Measurements from ENCODE around the gene ALG9. TPM values are rescaled to one million over a fixed set of nuclear protein-coding genes. Genes with fewer than 3 reads are reported as not detected.
A peak's percentile ranks its signal among the peaks of the same experiment; 100 is the strongest.
"Not testable (repeated sequence)": the region's sequence is repeated elsewhere in the genome, so short reads cannot be mapped to it uniquely, and the experiment has no call there.

ALG9 gene
- total RNA-seq, 1 experiment from 2014 or later, result 71.4 TPM

DNA sequence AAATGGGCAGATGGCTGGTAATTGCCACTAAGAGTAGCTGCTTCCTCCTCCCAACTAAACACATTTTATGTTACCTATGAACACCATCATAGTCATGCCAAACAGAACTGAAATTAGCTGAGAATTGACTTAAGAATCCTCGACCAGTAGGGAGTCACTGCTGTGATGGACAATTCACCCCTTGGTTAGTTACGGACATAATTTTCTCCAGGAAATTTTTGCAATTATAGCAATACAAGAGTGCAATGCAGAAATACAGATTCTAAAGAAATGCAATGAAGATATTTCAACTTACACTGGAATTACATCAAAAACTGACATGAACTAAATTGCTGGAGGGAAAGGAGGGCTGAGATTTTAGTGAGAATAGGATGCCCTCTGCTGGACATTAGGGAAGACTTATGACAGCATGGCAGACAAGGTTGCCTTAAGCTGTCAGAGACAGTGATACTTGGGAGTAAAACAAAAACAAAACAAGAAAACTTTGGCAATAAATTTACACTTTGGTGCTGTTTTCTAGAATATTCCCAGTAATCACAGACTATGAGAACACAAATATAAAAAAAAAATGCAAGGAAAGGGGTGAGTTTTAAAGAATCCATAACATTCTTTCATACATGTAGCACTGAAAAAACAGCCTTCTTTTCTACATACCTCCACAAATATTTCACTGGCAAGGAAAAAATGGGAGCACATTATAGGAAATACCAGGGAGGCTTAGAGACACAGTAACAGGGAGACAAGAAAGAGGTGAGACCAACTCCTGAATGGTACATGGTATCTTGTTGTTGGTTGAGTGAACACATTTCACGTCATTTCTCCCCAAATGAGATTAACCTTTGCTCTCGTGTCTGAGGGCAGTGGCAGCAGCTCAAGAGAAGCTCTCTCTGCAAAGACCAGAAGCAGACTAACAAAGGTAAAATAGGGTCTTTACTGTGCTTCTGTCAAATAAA, 94.0 kb downstream of the ALG9 start:
- in situ Hi-C loops (cut with HindIII; ENCODE audit: low sequenced_read_pairs), result no loop called here
- peak; percentile 90 for DNase-seq (ENCODE audit: low spot score)

DNA sequence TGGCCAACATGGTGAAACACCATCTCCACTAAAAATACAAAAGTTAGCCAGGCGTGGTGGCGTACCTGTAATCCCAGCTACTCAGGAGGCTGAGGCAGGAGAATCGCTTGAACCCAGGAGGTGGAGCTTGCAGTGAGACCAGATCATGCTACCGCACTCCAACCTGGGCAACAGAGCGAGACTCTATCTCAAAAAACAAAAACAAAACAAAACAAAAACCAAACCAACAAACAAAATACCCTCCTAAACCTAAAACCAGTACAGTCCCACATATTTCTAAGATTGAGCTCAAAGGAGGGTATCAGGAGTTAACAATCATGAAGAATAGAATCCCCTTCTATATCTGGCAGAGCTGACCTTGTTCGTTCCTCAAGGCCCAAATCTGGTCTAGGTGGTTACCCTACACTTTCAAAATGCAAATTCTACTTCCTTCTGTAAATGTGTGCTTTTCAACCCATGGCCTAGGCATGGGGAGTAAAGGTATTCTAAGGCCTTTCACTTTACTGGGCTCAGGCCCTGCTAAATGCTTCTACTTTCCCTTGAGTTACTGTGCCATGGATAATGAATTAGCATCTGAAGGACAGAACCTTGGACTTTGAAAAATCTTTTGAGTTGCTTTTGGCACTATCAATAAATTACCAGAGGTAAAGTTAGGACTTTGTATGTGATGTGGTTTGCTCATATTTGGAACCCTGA, 94.8 kb downstream of the ALG9 start:
- no peak for DNase-seq (ENCODE audit: low spot score)
- in situ Hi-C loops (cut with HindIII; ENCODE audit: low sequenced_read_pairs), result no loop called here

DNA sequence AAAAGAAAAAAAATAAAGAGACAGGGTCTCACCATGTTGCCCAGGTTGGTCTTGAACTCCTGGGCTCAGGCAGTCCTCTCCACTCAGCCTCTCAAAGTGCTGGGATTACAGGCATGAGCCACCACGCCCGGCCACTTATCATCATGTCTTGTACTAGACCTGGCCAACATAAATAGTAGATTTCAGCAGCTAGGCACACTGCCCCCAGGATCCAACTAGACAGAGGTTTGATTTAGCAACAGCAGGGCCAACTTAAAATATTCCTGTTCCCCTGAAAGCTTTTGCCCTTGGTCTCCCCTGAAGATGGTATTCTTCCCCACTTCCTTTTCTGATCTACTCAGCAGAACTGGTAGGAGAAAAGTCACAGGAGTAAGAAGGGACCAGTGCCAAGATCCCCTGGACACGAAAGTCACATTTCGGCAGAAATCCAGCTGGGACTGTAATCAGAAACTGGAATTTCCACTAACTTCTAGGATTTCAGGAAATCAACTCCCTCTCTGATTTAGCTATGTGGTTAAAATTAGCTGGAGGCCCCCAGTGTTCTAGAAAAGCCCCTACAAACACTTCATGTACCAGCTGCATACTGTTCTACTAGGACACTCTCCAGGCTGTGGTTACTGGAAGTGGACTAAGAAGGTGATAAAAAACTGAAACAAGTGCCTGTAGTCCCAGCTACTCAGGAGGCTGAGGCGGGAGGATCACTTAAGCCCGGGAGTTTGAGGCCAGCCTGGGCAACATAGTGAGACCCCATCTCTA, 96.2 kb downstream of the ALG9 start:
- in situ Hi-C loops (cut with HindIII; ENCODE audit: low sequenced_read_pairs), result no loop called here
- DNase-seq (ENCODE audit: low spot score), result no peak

GRCh38 chr11:111772535-111772934, 98.8 kb downstream of the ALG9 start:
- no peak for DNase-seq (ENCODE audit: low spot score)
- in situ Hi-C loops (cut with HindIII; ENCODE audit: low sequenced_read_pairs), result no loop called here

GRCh38 chr11:111771205-111771604, 100.2 kb downstream of the ALG9 start:
- in situ Hi-C loops (cut with HindIII; ENCODE audit: low sequenced_read_pairs); DNase-seq (ENCODE audit: low spot score): not testable (repeated sequence)

- no peak for DNase-seq (ENCODE audit: low spot score)
- in situ Hi-C loops (cut with HindIII; ENCODE audit: low sequenced_read_pairs), result no loop called here
Observed at GRCh38 chr11:111770581-111771134, 100.7 kb downstream of the ALG9 start.

GRCh38 chr11:111766834-111767142, 104.6 kb downstream of the ALG9 start:
- in situ Hi-C loops (cut with HindIII; ENCODE audit: low sequenced_read_pairs), result no loop called here
- no peak for DNase-seq (ENCODE audit: low spot score)

GRCh38 chr11:111765984-111766833, 105.2 kb downstream of the ALG9 start, which contains the start of gene PPP2R1B:
PPP2R1B (minus strand) TSS chr11:111766389; CDS start chr11:111766361, 28 bp downstream.
- DNase-seq (ENCODE audit: low spot score), result peak; percentile 85
- in situ Hi-C loops (cut with HindIII; ENCODE audit: low sequenced_read_pairs), result no loop called here

DNA sequence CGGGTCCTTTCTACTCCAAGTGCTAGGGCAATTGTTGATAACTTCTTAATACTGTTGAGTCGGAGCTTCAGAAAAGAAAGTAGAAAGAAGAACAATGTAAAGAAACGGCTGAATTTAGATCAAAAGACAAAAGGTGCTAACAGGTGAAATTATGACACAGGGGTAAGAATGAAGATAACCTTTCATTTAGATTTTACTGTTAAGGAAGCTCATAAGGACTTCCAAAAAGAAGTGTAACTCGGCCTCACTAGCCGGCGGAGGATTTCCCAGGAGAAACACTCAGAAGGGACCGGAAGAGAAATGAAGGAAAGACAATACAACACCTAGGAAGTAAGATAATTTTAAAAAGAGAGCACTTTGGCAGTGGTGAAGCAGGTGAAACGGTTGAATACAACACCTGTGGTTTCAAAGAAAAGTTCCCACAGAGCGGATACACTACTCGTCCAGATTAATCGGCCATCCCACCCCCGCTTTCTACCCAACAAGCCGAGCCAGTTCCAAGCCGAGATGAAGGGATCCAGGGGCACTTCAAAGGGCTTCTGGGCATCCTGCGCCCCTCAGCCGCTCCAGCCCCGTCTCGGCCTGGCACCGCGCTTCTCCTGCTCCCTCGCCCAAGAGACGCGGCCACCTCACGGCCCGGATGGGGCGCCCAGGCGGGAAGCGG, 105.9 kb downstream of the ALG9 start:
- in situ Hi-C loops (cut with HindIII; ENCODE audit: low sequenced_read_pairs), result no loop called here
- no peak for DNase-seq (ENCODE audit: low spot score)

DNA sequence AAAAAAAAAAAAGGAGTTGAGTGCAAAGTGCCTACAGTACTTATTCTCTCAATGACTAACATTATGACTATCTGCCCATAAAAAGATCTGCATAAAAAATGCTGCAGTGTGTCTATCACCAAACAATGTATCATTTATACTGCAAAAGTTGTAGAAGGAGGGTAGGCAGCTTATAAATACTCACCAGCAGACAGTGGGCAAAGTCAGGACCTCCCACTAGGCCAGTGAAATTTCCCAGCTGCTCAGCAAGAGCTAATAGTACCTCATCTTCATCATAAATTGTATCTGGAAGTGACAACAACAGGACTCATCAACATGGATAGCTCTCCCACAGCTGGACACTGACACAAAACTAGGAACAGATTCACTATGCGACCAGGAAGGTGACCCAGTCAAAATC, 106.8 kb downstream of the ALG9 start:
- DNase-seq (ENCODE audit: low spot score), result no peak
- in situ Hi-C loops (cut with HindIII; ENCODE audit: low sequenced_read_pairs), result no loop called here

DNA sequence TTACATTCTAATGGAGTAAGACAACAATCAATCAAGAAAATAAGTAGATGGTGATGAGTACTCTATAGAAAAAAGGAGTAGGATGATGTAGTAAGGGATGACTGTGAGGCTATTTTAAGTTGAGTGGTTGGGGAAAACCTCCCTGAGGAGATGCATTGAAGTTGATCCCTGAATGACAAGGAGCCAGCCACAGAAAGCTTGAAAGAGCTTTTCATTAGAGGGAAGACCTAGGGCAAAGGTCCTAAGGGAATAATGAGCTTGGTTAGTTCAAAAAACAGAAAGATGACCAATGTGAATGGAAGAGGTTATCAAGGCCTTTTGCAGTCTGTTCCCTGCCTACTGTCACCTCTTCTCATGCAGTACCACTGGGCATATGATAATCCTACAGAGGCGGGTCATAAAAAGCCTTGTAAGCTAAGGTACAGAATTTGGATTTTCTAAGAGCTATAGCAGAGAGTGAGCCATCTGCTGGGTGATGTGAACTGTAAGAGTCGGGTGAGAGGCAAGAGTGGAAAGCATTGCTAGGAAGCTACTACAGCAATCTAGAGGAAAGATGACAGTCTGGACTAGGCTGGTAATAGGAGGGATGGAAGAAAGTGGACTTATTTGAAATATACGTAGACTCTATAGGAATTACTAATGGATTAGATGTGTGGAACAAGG, 108.3 kb downstream of the ALG9 start:
- in situ Hi-C loops (cut with HindIII; ENCODE audit: low sequenced_read_pairs), result no loop called here
- DNase-seq (ENCODE audit: low spot score), result peak; percentile 81

DNA sequence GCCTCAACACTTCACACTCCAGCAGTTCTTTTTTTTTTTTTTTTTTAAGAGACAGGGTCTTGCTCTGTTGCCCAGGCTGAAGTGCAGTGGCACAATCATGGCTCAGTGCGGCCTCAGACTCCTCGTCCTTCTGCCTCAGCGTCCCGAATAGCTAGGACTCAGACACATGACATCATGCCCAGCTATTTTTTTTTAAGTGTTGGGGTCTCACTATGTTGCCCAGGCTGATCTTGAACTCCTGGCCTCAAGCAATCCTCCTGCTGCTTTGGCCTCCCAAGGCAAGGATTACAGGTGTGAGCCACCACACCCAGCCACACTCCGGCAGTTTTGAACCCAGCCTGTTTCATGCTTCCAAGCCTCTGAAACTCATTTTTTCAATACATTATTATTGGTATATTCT, 108.9 kb downstream of the ALG9 start:
- no peak for DNase-seq (ENCODE audit: low spot score)
- in situ Hi-C loops (cut with HindIII; ENCODE audit: low sequenced_read_pairs), result no loop called here

- in situ Hi-C loops (cut with HindIII; ENCODE audit: low sequenced_read_pairs), result no loop called here
- peak; percentile 97 for DNase-seq (ENCODE audit: low spot score)
Observed at GRCh38 chr11:111761036-111761435, 110.3 kb downstream of the ALG9 start.

GRCh38 chr11:111759778-111760407, 111.5 kb downstream of the ALG9 start:
- in situ Hi-C loops (cut with HindIII; ENCODE audit: low sequenced_read_pairs), result no loop called here

GRCh38 chr11:111759376-111759775, 112.0 kb downstream of the ALG9 start:
- in situ Hi-C loops (cut with HindIII; ENCODE audit: low sequenced_read_pairs), result no loop called here
- no peak for DNase-seq (ENCODE audit: low spot score)

More at GRCh38 chr11:111759778-111760407, 111.5 kb downstream of the ALG9 start:
- no peak for DNase-seq (ENCODE audit: low spot score)

- in situ Hi-C loops (cut with HindIII; ENCODE audit: low sequenced_read_pairs), result no loop called here
- no peak for DNase-seq (ENCODE audit: low spot score)
Observed at GRCh38 chr11:111756097-111756496, 115.3 kb downstream of the ALG9 start.

DNA sequence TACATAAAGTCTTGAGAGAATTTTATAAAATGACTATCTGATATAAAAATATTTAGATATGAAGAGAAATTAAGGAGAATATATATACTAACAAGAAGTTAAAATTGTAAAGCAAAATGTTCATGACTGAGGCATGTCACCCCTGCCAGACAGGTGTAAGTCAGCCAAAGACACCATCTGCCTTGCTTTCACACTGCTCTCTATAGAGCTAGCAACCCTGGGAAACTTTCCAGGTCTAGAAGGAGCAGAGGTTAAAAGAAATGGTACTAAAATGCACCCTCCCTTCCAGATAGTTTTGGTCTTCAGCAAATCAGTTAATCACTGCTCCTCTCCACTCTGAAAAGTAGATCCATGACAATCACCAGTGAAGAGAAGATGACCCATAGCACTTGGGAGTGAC, 121.7 kb downstream of the ALG9 start:
- in situ Hi-C loops (cut with HindIII; ENCODE audit: low sequenced_read_pairs), result no loop called here
- peak; percentile 94 for DNase-seq (ENCODE audit: low spot score)
